Renal cortical epithelial cell (primary cell): ENCODE data around the gene SP7. TPM values are rescaled to one million over a fixed set of nuclear protein-coding genes. Genes with fewer than 3 reads are reported as not detected.
A peak's percentile ranks its signal among the peaks of the same experiment; 100 is the strongest.
"Not testable (repeated sequence)": the region's sequence is repeated elsewhere in the genome, so short reads cannot be mapped to it uniquely, and the experiment has no call there.

Experiments
- DNase-seq: peaks from one replicate; pipeline ENCODE4 v3.0.0-alpha.2; 2011; ENCODE audit warnings: low read depth
- total RNA-seq: library from RNA; depleted of rRNA; stranded (reverse); fragments of >200 nt; gene quantifications from 2 replicates; pipeline ENCODE4 v1.2.3, GENCODE V29; 2014

SP7 gene
- total RNA-seq, 1 donor from 2014 or later, result not detected

DNA sequence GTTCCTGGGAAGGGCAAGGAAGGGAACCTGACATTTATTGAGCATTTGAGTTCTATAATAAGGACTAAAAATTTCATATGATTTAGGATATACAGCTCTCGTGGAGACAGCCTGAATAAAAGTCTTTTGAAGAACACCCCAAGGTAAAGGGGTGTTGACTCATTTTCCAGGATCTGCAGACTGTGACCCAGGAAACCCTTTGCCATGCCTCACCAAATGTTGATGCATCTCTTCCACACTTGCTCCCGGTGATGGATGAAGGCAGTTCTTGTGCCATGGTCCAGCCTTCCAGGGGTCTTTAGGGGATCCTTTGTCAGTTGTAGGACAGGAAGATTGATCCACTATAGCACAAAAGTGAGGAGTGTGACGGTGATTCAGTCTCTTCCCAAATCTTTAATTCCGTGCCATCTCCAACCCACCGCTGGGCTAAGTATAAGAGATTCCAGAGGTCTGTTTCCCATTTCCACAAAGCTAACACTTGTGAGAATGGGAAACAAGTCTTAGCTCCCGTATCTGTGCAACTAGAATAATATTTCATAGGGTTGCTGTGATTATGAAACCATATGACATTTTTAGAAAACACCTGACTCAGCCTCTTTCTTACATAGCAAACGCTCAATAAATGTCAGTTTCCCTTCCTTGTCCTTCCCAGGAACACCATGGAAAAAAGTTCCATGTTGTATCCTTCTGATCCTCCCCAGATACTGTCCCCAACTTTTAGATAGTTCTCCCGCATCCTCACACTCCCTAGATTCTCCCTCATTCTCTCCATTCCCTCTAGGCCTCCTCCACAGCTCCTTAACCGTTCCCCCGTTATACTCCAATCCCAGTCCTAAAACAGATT is 15.6 kb downstream of the SP7 start:
- no peak for DNase-seq

DNA sequence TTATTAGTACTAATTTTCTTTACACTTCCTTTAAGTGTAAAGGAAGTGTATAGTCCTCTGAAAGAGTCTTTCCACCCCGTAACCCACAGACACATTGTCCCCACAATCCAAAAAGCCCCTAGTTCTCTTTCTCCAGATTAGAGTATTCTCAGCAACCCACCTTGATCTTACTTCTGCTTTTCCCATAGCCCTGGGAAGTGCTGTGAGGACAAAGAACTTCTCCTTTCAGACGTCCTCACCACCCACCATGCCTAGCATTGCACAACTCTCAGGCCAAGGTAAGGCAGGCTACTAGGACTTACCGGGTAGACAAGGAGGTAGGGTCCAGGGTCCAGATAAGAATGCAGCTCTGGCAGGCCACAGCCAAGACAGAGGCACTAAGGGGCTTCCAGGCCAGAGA is 22.2 kb downstream of the SP7 start:
- DNase-seq, result no peak

DNA sequence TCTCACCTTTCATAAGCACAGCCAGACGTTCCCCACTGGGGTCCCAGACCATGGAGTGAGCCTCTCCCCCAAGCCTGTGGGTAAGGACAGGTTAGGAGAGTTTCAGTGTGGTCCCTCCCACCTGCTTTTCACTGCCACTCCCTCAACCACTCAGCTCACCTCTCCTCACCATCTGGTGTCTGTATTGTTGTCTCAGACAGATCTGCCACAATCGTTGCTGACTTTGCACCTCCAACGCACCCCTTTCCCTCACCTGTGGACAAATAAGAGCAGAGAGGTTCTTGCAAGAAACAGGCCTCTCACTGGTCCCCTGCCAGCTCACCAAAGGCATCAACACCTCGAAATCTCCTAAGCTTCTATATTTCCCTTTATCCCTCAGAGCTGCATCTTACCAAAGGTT is 27.9 kb downstream of the SP7 start:
- no peak for DNase-seq

DNA sequence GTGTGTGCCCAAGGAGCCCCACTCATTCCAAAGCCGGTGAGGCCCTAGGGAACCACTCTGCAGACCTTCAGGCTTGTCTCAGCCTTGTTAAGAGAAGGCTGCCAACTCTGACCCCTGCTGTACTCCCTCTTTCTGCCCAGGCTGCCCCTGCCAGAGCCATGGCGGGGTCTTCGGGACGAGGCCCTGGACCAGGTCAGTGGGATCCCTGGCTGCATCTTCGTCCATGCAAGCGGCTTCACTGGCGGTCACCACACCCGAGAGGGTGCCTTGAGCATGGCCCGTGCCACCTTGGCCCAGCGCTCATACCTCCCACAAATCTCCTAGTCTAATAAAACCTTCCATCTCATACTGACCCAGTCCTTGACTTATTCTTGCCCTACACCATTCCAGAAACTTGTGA is 29.3 kb downstream of the SP7 start:
- no peak for DNase-seq

DNA sequence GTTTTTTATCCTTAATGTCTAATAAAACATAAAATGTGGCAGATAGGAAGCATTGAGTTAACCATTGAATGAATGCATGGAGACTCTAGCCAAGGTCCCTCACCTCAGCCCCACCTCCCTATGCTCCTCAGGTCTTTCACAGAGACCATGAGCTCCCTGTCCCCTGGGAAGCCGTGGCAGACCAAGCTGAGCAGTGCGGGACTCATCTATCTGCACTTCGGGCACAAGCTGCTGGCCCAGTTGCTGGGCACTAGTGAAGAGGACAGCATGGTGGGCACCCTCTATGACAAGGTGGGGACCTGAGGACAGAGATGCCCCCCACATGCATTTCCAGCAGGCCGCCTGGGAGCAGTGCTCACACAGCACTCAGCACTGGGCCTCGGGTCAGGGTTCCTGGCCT is 33.3 kb downstream of the SP7 start:
- no peak for DNase-seq

DNA sequence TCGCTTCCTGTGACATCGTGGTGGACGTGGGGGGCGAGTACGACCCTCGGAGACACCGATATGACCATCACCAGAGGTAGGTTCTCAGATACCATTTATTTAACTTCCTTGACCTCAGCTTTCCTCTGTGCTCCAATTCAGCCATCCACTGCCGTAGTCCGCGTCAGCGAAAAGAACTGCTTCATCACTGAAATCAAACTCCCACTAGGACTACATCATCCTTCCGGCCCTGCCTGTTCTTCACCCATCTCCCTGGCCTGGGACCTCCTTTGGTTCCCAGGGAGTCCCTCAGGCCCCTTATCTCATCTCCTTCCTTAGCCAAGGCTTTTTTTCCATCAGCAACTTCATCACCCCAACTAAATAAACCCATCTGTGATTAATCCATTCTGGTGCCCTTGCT is 36.0 kb downstream of the SP7 start:
- DNase-seq, result no peak

DNA sequence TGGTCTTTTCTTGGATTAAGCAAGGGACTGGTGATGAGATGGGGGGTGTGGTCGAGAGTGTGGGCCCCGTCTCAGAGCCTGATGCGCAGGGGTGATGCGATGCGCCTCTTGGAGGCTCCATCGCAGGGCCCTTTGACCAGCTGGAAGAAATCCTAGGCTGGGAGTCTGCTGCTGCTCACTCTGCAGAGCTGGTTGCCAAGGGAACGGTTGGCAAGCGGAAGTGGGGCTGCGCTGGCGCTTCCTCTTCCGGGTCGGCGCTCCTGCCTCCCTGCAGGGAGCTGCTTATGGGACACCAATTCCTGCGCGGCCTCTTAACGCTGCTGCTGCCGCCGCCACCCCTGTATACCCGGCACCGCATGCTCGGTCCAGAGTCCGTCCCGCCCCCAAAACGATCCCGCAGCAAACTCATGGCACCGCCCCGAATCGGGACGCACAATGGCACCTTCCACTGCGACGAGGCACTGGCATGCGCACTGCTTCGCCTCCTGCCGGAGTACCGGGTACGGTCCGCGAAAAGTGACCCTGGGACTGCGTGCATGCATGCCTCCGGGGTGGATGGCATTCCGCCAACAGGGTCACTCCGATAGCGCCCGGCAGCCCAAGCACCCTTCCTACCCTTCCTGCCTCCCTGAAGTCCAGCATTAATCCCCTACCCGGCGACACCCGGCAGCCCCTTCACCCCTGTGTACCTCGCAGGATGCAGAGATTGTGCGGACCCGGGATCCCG is 36.5 kb downstream of the SP7 start, which contains the start of gene MYG1:
Gene MYG1, plus strand, starts transcription at position 242 of the 727 bp plus-strand sequence. Its CDS starts 43 bp downstream, at position 285.
- peak; percentile 80 for DNase-seq

DNA sequence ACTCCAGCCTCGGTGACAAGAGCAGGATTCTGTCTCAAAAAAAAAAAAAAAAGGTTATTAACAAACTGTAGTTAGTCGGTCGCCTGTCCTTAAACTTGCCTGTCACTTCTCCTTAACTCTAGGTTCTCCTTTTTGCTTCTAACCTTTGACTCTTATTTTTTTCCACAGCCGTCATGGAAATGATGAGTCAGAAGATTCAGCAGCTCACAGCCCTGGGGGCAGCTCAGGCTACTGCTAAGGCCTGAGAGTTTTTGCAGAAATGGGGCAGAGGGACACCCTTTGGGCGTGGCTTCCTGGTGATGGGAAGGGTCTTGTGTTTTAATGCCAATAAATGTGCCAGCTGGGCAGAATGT is 37.1 kb downstream of the SP7 start:
- peak; percentile 72 for DNase-seq

DNA sequence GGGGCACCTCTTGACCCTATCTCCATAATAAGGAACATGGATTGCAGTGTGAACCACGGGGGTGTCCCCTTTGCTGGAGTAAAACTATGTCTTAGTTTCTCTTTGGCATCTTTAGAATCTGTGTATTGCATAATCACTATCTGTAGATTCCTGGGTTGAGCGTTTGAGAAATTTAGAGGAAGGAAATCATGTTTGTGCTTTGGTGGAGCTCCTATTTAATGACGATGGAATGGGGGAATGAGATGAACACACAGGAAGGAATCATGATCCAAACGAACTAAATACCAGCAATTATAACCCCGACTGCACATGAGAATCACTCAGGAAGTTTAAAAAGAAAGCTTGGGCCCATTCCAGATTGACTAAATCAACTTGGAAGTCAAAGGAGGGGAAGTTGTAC is 38.0 kb downstream of the SP7 start:
- DNase-seq, result no peak

DNA sequence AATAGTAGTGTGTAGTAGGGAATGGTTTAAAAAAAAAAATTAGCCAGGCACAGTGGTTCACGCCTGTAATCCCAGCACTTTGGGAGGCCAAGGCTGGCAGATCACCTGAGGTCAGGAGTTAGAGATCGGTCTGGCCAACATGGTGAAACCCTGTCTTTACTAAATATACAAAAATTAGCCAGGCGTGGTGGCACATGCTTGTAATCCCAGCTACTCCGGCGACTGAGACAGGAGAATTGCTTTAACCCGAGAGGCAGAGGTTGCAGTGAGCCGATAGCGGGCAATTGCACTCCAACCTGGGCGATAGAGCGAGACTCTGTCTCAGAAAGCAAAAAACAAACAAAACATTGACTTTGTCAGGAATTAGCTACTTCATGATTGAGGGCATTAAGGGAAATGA is 39.0 kb downstream of the SP7 start:
- DNase-seq, result not testable (repeated sequence)

DNA sequence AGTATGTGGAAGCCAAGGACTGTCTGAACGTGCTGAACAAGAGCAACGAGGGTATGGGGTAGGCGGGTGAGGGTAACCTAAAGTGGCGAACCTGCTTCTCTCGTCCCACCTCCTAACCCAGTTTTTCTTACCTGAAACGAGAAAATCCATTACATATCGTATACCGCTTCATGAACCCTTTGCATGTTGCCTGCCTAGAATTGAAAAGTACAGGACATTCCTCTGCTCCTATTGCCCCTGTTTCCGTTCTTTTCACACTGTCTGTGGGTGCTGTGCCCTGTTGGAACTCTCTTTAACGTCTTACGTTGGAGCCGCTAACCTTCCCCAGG is 40.3 kb downstream of the SP7 start:
- DNase-seq, result no peak

DNA sequence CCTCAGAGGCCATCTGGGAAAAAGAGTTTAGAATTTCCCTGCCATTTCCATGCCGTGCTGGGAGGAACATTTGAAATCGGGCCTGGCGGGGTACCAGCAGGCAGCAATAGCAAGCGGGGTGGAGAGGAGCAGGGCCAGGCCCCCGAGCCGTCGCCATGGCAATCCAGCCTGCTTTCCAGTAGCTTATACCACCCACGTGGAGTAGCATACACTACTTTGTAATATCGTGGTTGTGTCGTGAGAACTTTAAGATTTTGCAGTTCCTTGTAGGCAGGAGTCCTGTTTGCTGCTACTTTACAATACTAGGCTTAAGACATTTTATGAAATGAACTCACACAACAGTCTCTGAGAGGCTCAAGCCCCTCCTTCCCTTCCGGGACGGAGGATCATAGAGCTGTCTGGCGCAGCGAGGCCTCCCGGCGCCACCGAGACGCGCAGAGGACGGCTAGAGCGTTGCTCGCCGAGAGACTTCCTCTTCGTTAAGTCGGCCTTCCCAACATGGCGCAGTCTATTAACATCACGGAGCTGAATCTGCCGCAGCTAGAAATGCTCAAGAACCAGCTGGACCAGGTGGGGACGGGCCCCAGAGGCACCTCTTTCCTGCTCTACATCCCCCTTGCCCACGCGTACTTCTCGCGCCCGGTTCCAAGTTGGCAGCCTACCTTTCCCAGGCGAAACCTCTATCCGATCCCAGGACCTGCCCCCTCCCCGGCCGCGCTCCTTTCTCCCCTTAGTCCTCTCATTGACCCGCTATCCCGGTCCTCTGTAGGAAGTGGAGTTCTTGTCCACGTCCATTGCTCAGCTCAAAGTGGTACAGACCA is 40.9 kb downstream of the SP7 start, which contains the start of gene PFDN5:
Gene PFDN5, plus strand, starts transcription at position 473 of the 821 bp plus-strand sequence. Its CDS starts 26 bp downstream, at position 499.
- DNase-seq, result peak; percentile 87

DNA sequence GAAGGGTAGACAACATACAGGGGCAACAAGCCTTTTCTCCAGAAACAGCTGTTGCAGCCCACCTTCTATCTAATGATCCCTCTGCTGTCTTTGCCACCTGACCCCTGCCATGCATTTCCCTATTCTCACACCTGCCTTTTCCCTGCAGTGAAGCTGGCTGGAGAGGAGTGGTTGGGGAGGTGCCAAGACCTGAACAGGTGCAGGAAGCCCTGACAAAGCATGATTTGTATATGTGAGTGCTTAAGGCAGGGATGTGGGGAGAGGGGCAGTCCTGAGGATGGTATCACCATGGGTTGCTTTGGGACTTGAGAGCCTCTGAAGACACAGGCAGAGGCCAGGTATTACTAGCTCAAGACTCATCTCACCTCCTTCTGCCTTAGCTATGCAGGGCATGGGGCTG is 43.7 kb downstream of the SP7 start:
- no peak for DNase-seq

DNA sequence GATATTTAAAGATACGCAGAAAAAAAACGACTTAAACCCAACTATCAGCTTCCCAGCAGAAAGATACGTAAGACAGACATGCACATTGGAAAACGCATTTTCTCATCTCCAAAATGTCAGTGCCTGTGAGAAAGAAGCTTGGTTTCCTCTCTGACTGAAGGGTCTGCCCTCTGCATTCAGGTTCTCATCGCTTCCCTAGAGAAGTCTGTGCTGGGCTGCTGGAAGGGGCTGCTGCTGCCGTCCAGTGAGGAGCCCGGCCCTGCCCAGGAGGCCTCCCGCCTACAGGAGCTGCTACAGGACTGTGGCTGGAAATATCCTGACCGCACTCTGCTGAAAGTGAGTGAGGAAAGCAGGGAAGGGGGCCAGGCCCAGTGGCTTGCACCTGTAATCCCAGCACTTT is 45.5 kb downstream of the SP7 start:
- no peak for DNase-seq

DNA sequence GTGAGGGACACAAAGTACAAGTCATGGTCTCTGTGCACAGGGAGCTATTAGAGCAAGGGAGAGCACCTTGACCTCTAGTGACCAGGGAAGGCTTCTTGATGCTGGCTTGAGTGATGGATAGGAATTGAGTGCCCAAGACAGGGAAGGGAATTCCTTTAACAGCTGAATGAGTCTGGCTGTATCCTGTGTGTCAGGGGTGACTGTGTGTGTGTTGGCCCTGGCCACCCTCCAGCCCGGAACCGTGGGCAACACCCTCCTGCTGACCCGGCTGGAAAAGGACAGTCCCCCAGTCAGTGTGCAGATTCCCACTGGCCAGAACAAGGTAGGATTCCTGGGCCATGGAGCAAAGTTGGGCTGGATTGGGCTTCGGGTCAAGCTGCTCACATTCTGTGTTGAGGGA is 46.3 kb downstream of the SP7 start:
- DNase-seq, result peak; percentile 39

DNA sequence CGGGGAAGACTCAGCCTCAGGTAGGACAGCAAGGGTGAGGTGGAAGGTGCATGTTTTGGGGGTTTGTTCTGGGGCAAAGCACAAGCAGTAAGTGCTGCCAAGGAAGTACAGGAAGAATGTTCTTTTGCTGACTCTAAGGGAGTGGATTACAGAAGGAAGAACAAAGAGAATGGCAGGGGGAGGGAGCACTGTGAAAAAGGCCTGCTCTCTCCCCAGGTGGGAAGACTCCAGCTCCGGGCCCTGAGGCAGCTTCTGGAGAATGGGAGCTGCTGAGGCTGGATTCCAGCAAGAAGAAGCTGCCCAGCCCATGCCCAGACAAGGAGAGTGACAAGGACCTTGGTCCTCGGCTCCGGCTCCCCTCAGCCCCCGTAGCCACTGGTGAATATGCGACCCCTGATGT is 47.8 kb downstream of the SP7 start:
- DNase-seq, result no peak

DNA sequence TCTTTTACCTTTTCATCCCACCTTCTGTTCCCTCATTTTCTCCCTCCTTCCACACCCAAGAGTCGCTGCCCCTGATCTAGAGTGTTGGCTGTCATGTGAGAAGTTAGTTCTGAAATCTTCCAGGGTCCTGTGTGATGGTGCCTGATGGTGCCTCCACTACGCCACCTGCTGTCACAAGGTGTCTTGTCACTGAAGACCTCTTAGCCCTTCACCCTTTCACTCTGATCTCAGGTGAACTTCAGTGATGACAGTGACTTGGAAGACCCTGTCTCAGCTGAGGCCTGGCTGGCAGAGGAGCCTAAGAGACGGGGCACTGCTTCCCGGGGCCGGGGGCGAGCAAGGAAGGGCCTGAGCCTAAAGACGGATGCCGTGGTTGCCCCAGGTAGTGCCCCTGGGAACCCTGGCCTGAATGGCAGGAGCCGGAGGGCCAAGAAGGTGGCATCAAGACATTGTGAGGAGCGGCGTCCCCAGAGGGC is 48.4 kb downstream of the SP7 start:
- DNase-seq, result peak; percentile 56

DNA sequence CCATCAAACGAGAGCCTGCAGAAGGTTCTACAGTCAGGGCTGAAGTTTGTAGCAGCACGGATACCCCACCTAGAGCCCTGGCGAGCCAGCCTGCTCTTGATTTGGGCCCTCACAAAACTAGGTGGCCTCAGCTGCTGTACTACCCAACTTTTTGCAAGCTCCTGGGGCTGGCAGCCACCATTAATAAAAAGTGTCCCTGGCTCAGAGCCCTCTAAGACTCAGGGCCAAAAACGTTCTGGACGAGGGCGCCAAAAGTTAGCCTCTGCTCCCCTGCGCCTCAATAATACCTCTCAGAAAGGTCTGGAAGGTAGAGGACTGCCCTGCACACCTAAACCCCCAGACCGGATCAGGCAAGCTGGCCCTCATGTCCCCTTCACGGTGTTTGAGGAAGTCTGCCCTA is 49.7 kb downstream of the SP7 start:
- DNase-seq, result no peak

DNA sequence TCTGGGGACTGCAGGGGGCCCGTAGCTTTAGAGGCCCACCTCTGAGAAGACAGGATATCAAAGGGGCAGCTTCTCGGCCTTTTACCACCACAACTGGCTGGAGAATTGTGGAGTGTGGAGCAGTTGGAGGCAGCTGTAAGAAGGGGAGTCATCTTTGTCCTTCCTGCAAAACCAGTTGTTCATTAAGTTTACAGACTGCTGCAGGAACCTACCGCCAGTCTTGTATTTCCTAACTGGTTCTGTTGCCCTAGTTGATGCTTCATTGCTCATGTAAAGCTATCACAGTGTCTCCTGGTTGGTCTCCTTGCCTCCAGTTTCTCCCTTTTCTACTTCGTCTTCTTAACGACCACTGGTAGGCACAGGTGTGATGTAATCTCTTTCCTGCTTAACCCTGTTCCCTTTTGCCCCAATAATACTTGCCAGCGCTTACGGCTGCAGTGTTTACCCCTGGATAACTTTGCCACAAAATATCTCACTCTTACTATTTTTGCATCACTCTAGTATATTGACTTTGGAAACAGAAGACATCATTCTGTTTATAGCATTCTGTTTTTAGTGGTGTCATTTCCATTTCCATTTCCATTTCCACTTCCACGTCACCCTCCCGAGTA is 56.2 kb downstream of the SP7 start:
- DNase-seq, result no peak

DNA sequence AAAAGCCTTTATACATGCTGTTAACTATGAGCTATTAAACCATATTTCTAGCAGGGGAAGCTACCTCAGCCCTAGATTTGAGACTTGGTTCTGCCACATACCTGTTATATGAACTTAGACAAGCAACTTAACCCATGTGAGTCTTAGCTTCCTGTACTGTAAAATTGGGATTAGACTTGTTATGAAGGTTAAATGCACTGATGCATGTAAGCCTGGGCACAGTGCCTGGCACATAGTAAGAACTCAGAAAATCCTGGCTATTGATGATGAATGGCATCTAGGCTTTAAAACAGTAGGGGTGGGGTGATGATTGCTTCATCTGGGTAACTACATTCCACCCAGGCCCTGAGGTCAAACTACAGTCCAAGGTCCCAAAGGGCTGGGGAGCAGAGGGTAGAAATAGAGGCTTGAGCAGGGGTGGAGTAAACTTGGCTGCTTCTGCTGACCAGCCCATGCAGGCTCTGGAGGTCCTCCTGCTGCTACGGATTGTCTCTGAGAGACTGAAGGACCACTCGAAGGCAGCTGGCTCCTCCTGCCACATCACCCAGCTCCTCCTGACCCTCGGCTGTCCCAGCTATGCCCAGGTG is 56.8 kb downstream of the SP7 start:
- DNase-seq, result no peak

DNA sequence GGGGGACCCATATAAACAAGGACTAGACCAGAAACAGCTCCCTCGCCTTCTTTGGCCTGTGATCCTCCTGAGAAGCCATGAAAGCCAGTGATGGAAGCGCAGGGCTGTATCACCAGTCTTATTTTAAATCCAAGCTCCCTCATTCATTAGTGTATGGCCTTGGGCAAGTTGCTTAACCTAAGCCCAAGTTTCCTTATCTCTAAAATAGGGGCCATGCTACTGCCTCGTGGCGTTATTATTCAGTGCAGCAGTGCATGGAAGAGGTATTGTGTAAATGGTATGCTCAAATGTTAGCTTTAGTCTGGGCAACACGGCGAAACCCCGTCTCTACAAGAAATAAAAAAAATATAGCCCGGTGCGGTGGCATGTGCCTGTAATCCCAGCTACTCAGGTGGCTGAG is 58.2 kb downstream of the SP7 start:
- no peak for DNase-seq
